ENCODE data around the gene FIG4.
"Not testable (repeated sequence)": the region's sequence is repeated elsewhere in the genome, so short reads cannot be mapped to it uniquely, and the experiment has no call there.

FIG4 gene

GRCh38 chr6:109690737-109691621 lies at the start of gene FIG4, which contains the start of gene AK9:
TSS of gene FIG4 (plus strand) at chr6:109691296. CDS start at chr6:109691436, 140 bp downstream.
TSS of gene AK9 (minus strand) at chr6:109691202. CDS start at chr6:109675745, 15,457 bp downstream.
- DNase-seq, result peak; percentile 91

DNA sequence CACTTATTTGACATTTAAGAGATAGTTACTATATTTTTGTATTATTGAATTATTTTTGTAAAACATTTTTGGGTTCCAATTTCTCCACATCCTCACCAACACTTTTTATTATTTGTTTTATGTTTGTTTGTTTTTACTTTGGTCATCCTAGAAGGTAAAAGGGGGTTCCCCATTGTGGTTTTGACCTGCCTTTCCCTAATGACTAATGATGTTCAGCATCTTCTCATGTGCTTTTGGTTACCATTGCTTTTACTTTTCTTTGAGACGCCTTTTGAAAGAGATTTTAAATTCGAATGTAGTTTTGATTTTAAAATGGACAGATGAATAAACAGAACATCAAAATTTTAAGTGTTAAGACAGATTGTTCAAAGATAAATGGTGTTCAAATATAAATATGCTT lies 47.0 kb upstream of the FIG4 start:
- DNase-seq, result no peak

DNA sequence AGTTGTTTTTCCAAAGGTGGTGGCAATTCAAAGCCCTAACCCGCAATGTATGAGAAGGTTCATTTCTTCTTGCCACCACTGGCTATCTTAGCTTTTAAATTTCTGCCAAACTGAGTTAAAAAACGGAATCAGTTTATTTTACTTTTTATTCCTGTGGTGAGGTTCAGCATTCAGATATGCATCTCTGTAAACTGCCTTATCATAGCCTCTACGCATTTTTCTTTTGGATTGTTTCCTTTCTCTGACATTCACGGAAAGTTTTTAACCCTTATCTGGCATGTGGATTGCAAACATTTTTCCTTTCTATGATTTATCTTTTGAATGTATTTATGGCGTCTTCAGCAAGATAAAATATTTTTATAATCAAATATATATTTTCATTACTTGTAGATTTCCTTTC lies 37.8 kb upstream of the FIG4 start:
- DNase-seq, result no peak

GRCh38 chr6:109655761-109656262 lies 35.3 kb upstream of the FIG4 start:
- DNase-seq, result no peak

GRCh38 chr6:109660526-109661320 lies 30.4 kb upstream of the FIG4 start:
- DNase-seq, result no peak

GRCh38 chr6:109662192-109662591 lies 28.9 kb upstream of the FIG4 start:
- no peak for DNase-seq

DNA sequence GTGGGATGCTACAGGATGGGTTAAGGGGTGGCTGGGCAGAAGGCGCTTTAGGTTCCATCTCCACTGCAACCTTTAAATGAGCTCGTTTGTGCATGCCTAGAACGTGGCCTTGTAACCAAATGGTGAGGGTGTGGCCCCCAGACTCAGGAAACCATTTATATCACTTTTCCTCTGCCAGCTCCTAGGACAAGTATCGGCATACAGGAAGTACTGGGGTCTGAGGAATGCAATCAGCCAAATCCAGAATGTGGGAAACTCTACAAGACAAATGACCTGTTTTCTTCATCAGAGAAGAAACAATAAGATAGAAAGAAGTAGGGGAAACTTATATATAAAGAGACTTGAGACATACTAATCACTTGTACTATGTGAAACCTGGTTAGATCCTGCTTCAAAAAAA lies 21.3 kb upstream of the FIG4 start:
- DNase-seq, result no peak

DNA sequence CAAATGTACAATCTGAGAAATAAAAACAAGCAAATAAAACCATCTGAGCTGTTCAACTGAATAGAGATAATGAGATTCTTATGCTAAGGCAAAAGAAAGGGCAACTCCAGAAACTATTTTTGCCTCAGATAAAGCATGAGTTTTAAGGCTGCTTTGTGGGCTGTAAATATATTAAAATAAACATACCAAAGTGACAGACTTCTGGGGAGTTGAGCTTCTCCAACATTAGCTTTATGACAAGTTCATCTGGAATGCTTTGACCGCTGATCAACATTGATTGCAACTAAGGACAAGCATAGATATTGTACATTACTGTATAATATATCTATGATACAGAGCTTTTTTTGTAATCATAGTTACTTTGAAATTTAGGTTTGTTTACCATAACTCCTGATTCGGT lies 19.4 kb upstream of the FIG4 start:
- DNase-seq, result no peak

- no peak for DNase-seq
These were observed 18.9 kb upstream of the FIG4 start for GRCh38 chr6:109672175-109672574.

DNA sequence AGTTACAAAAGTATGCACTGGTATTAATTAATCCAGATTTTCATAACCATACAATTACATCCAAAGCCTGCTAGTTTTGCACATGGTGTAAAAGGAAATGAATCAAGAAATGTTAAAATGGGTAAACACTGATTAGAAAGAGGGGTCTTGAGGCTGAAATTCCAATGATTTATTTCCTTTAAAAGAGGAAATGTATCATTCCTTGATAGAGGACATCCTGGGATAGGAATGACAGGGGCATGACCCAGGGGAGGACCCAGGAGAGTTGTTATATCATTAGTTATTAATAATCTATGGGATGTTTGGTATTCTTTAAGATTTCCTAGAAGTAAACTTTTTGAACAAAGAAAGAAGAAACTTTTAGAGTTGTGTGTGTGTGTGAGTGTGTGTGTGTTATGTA lies 18.3 kb upstream of the FIG4 start:
- no peak for DNase-seq

DNA sequence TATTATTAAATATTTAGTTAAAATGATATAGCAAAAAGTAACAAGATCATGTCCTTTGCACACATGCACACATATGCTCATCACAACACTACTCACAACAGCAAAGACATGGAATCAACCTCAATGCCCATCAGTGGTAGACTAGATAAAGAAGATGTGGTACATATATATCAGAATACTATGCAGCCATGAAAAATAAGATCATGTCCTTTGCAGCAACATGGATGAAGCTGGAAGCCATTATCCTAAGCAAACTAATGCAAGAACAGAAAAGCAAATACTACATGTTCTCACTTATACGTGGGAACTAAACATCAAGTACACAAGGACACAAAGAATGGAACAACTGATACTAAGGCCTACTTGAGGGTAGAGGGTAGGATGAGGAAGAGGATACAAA lies 14.4 kb upstream of the FIG4 start:
- no peak for DNase-seq

DNA sequence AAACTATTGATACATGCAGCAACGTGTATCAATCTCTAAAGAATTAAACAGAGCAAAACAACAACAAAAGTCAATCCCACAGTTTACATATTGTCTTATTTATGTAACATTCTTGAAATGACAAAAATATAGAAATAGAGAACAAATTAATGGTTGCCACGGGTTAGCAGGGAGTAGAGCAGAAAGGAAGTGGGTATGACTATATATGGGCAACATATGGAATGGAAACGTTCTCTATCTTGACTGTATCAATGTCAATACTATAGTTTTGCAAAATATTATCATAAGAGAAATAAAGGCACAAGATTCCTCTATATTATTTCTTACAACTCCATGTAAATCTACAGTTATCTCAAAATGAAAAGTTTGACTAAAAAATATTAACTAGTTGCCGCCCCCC lies 12.9 kb upstream of the FIG4 start:
- DNase-seq, result no peak

DNA sequence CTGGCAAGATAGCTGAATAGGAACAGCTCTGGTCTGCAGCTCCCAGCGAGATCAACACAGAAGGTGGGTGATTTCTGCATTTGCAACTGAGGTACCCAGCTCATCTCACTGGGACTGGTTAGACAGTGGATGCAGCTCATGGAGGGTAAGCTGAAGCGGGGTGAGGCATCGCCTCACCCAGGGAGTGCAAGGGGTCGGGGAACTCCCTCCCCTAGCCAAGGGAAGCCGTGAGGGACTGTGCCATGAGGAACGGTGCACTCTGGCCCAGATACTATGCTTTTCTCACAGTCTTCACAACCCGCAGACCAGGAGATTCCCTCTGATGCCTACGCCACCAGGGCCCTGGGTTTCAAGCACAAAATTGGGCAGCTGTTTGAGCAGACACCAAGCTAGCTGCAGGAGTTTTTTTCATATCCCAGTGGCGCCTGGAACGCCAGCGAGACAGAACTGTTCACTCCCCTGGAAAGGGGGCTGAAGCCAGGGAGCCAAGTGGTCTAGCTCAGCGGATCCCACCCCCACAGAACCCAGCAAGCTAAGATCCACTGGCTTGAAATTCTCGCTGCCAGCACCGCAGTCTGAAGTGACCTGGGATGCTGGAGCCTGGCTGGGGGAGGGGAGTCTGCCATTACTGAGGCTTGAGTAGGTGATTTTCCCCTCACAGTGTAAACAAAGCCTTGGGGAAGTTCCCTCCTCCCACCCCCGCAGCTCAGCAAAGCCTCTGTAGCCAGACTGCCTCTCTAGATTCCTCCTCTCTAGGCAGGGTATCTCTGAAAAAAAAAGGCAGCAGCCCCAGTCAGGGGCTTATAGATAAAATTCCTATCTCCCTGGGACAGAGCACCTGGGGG lies 12.2 kb upstream of the FIG4 start:
- not testable (repeated sequence) for DNase-seq

DNA sequence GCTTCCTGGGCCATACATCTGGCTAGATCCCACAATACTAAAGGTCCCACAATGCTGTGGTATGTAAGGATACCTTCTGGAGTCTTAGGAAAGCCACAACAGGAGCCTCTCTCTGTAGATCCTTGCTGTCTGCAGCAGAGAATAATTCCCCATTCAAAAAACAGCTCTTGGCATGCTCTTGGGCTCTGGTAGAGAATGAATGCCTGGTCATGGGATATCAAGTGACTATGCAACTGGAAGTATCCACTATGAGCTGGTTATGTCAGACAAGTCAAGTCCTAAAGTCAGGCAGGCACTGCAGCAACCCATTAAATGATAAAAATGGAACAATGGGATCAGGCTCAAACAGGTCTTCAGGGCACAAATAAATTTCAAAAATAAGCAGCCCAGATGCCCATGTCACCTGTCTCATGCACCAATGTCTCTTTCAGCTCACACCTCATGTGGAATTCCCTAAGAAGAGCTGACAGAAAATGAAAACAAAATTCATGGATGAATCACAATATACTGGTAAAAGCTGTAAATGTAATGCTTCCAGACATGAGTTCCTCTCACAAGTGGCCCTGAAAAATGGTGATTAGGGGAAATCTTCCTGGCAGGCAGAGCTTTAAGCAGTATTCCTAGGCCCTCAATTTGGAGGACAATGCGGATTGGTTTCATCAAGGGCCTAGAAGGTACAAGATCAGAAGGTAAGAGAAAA lies 4.4 kb upstream of the FIG4 start:
- no peak for DNase-seq

- peak; percentile 13 for DNase-seq
These were observed 3.8 kb upstream of the FIG4 start for GRCh38 chr6:109687271-109687761.

GRCh38 chr6:109690373-109690736 lies 741 bp upstream of the FIG4 start:
- no peak for DNase-seq

DNA sequence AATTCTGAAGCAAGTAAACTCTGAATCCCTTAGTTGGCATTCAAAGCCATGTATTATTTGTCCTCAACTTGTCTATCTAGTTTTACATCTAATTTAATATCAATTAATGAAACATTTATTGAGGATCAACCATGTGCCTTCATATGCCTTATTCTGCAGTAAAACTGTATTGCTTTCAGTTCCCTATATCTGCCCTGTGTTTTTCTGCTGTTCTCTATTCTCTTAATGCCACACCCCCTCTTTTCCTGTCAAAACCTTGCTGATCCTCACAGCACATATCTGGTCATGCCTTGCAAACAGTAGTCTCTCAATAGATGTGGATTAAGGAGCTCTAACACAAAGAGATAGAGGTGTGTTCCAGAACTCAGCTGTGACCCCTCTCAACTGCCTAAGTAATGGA lies 2.0 kb downstream of the FIG4 start:
- no peak for DNase-seq

DNA sequence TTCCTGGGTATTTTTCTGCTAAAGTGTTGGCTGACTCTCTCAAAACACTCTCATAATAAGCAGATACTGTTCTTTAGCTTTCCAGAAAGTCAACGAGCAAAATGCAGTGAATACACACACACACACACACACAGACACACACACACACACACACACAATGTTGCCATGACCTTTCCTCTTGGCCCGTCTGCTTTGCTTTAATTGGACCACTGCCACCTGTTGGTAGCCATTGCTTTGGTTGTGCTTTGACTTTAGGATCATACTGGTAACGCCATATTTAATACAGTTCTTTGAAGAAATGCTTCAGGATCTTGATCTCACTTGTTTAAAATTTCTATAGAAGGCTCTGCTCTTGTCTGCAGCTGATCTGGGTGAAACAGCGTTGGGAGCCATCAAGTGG lies 4.4 kb downstream of the FIG4 start:
- no peak for DNase-seq

DNA sequence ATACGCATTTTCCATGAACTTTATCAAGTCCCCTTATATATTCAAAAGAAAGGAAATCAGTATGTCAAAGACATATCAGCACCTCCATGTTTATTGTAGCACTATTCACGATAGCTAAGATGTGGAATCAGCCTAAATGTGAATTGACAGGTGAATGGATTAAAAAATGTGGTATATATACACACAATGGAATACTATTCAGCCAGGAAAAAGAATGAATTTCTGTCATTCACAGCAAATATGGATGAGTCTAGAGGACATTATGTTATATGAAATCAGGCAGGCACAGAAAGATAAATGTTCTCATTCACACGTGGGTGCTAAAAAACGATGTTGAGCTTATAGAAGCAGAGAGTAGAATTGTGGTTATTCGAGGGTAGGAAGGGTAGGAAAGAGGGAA lies 5.3 kb downstream of the FIG4 start:
- no peak for DNase-seq

GRCh38 chr6:109701221-109701620 lies 10.1 kb downstream of the FIG4 start:
- no peak for DNase-seq

- no peak for DNase-seq
These were observed 10.7 kb downstream of the FIG4 start for GRCh38 chr6:109701774-109702173.

DNA sequence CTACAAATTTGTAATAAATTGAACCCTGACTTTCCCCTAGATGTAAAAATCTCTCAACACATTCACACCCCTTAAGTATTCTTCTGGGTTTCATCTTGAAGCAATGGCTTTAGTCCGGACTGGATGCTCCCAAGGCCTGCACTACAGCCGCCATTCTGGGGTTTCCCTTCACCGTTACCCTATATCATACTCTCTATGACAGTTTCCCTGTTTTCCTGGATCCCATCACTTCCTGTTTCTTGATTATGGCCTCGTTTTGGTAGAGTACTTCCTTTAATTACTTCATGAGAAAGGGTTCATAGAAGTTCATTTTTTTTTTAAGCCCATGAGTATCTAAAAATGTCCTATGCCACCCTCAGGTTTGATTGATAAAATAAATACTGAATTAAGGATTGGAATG lies 11.7 kb downstream of the FIG4 start:
- DNase-seq, result no peak
